MCF 10A (cell line): ENCODE results near the gene INPP5D. TPM values are rescaled to one million over a fixed set of nuclear protein-coding genes. Genes with fewer than 3 reads are reported as not detected.
"Not testable (repeated sequence)": the region's sequence is repeated elsewhere in the genome, so short reads cannot be mapped to it uniquely, and the experiment has no call there.

Experiments
- BruUV-seq: library from RNA; stranded (reverse); fragments of 400-500 nt; replicated peaks from 2 replicates; lab custom pipeline; 2021; lab: Mats Ljungman, UMichigan
- CTCF ChIA-PET: fragments of 300-600 bp; sonication (Branson Sonifier 250); formaldehyde crosslinking; extraction: SDS; loops from one replicate; lab custom pipeline; 2021; ENCODE audit warnings: antibody characterized with exemption, inconsistent platforms; lab: Yijun Ruan, JAX
- POLR2A ChIA-PET: fragments of 300-600, 350-650 bp; sonication (Branson Sonifier 250); formaldehyde crosslinking; extraction: SDS; loops from one replicate; lab custom pipeline; 2020; ENCODE audit warnings: antibody characterized with exemption, inconsistent platforms; lab: Yijun Ruan, JAX
- DNase-seq: peaks from one replicate; pipeline ENCODE4 v3.0.0-alpha.2; 2018; ENCODE audit not compliant: unreplicated experiment
- H3K27ac Mint-ChIP-seq: one replicate; pipeline ENCODE4 v1.8.0; 2022; ENCODE audit warnings: mild to moderate bottlenecking, low read depth, mixed read lengths; ENCODE audit not compliant: unreplicated experiment
- H3K27me3 Mint-ChIP-seq: one replicate; pipeline ENCODE4 v1.8.0; 2022; ENCODE audit warnings: mixed read lengths; ENCODE audit not compliant: insufficient read depth, unreplicated experiment
- H3K36me3 Mint-ChIP-seq: one replicate; pipeline ENCODE4 v1.8.0; 2022; ENCODE audit warnings: mild to moderate bottlenecking, moderate library complexity, mixed read lengths; ENCODE audit not compliant: insufficient read depth, unreplicated experiment
- H3K4me1 Mint-ChIP-seq: one replicate; pipeline ENCODE4 v1.8.0; 2022; ENCODE audit warnings: mixed read lengths; ENCODE audit not compliant: insufficient read depth, unreplicated experiment
- H3K4me3 Mint-ChIP-seq: one replicate; pipeline ENCODE4 v1.8.0; 2022; ENCODE audit warnings: mild to moderate bottlenecking, moderate library complexity, mixed read lengths; ENCODE audit not compliant: unreplicated experiment
- H3K9me3 Mint-ChIP-seq: one replicate; pipeline ENCODE4 v1.8.0; 2022; ENCODE audit warnings: mixed read lengths; ENCODE audit not compliant: unreplicated experiment
- CTCF ChIP-seq: fragments of 200-600 bp; IDR thresholded peaks from one replicate; pipeline ENCODE4 v1.8.0; 2022; ENCODE audit warnings: antibody characterized with exemption, mild to moderate bottlenecking; ENCODE audit not compliant: unreplicated experiment
- intact Hi-C: fragments of 100-400 bp; cut with micrococcal nuclease; formaldehyde crosslinking; loops from 2 replicates; pipeline ENCODE4 v1.14.1; 2022
- total RNA-seq: library from RNA; stranded (reverse); gene quantifications from 2 replicates; pipeline ENCODE4 v1.2.3, GENCODE V29; 2022

Gene INPP5D
- total RNA-seq, 1 experiment from 2014 or later: 64.9 TPM

DNA sequence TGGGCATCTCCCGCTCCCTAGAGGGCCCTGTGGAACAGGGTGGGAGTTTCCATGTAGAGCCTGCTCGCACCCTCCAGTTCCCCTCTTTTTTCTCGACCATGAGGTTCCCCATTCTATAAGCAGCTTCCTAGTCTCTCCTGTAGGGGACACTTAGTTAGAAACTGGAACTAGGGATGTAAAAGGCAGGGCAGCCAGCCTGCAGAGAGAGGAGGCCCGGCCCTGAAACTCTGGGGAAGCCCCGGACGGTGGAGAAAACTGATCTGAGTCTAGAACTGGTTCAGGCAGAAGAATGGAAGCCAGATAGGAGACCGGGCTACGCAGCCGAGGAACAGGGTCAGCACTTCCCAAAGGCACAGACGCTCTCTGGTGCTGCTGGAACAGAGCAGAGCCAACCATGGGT is 139.7 kb downstream of the INPP5D start:
- POLR2A ChIA-PET: interaction anchor here (0.7 to 4.0 kb wide), 3 partner anchors 11 to 68 kb away, joined by 3 to 14 read pairs (median 4); no protein-coding TSS in a partner anchor
- no peaks in the 10 kb centered on the region for H3K4me1 Mint-ChIP-seq
- BruUV-seq: no TSS peak
- H3K4me3 Mint-ChIP-seq: no peak overlapping the region
- H3K27me3 Mint-ChIP-seq: no peaks in the 10 kb centered on the region
- intact Hi-C loops: no loop called here
- peaks cover 45% of the 10 kb centered on the region for H3K36me3 Mint-ChIP-seq
- H3K9me3 Mint-ChIP-seq: peaks cover 8% of the 10 kb centered on the region
- DNase-seq: no peak
- CTCF ChIA-PET: interaction anchor here (0.6 to 0.8 kb wide), 5 partner anchors 10 to 52 kb away, joined by 3 to 5 read pairs (median 3); partner anchors contain the start of gene ATG16L1
- no peak overlapping the region for H3K27ac Mint-ChIP-seq
- TF ChIP-seq CTCF: no peak

DNA sequence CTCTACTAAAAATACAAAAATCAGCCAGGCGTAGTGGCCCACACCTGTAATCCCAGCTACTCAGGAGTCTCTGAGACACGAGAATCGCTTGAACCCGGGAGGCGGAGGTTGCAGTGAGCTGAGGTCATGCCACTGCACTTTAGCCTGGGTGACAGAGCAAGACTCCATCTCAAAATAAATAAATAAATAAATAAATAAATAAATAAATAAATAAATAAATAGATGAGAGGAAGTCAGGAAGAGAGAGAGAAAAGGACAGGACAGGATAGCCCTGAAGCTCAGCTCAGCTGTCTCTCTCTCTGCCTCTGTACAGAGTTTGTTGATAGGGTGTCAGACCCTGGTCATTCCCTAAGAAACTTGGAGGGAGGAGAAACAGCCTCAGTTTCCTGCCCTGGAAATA is 140.6 kb downstream of the INPP5D start:
- H3K4me3 Mint-ChIP-seq, H3K27me3 Mint-ChIP-seq, DNase-seq, H3K27ac Mint-ChIP-seq, H3K4me1 Mint-ChIP-seq, H3K9me3 Mint-ChIP-seq, BruUV-seq, intact Hi-C loops: not testable (repeated sequence)
- ChIA-PET CTCF (interaction anchor here (0.6 to 0.7 kb wide), 2 partner anchors 17 to 46 kb away, joined by 3 to 5 read pairs; no protein-coding TSS in a partner anchor), POLR2A (interaction anchor here (4.0 kb wide), 1 partner anchor 10 kb away, joined by 14 read pairs; no protein-coding TSS in a partner anchor)
- H3K36me3 Mint-ChIP-seq: peaks cover 48% of the 10 kb centered on the region

DNA sequence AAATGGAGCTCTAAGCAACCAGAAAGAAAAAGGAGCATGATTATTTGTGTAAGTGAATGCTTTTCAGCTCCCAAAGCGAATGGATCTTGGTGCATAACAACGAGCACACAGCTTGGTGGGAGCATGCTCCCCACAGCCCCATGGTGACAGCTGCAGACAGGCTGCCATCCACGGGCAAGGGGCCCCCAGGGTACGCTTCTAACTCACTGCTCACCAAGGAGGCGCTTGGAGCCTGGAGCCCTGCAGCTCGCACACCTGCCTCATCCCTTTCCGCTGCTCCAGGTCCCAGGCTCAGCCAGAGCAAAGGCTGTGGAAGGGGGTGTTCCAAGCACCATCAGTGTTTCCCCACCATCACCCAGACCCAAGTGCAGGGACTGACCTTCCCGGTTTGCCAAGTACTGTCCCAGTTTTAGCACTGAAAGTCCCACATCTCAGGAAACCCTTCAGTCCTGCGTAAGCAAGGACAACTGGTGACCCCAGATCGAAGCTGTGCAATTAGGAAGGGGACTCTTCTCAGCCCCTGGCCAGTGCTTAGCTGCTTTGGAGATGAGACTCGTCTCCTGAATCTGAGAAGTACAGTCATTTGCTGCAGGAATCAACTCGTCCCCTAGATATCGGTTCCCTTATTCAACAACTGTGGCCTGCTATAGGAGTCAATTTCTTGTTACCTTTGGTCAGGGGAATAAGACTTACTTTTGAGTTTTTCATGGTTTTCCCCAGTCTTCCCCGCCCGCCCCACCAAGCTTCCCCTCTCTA is 141.3 kb downstream of the INPP5D start:
- H3K9me3 Mint-ChIP-seq: peaks cover 8% of the 10 kb centered on the region
- CTCF ChIA-PET: interaction anchor here (0.7 to 1.0 kb wide), 2 partner anchors 16 to 17 kb away, joined by 3 read pairs; no protein-coding TSS in a partner anchor
- no peak for DNase-seq
- no TSS peak for BruUV-seq
- peaks cover 51% of the 10 kb centered on the region for H3K36me3 Mint-ChIP-seq
- no peak for TF ChIP-seq CTCF
- no peak overlapping the region for H3K4me3 Mint-ChIP-seq
- intact Hi-C loops: no loop called here
- no peaks in the 10 kb centered on the region for H3K4me1 Mint-ChIP-seq
- POLR2A ChIA-PET: interaction anchor here (4.0 kb wide), 1 partner anchor 9 kb away, joined by 14 read pairs; no protein-coding TSS in a partner anchor
- H3K27ac Mint-ChIP-seq: no peak overlapping the region
- H3K27me3 Mint-ChIP-seq: no peaks in the 10 kb centered on the region

DNA sequence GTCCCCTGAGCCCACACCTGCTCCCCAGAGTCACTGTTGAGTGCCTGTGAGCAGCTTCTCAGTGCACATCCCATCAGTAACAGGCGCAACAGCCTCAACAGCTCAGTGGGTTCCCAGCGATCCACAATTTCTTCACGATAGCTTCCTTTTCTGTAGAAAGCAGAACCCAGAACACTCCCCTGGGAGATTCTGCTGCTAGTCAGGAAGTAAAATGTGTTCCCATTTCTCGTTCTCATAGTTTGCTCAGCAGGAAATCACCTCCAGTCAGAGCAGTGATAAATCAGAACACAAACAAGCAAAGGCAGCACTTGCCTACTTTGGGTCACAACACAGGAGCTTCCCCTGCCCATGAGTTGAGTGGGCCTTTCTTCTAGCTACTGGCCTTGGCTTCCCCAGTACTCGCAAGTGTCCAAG is 142.4 kb downstream of the INPP5D start:
- intact Hi-C loops: no loop called here
- no TSS peak for BruUV-seq
- Mint-ChIP-seq H3K4me1 (no peaks in the 10 kb centered on the region), H3K9me3 (peaks cover 8% of the 10 kb centered on the region), H3K27ac (no peak overlapping the region), H3K4me3 (no peak overlapping the region), H3K36me3 (peaks cover 55% of the 10 kb centered on the region), H3K27me3 (no peaks in the 10 kb centered on the region)
- POLR2A ChIA-PET: interaction anchor here (0.9 kb wide), 1 partner anchor 10 kb away, joined by 3 read pairs; no protein-coding TSS in a partner anchor
- DNase-seq: no peak
- no peak for TF ChIP-seq CTCF
- CTCF ChIA-PET: no interaction called here
